ENCODE data around the gene BMP2K.

GRCh38 chr4:78758085-78758484 lies 18.1 kb upstream of the BMP2K start:
- no peak for TF ChIP-seq SUZ12 (IDR thresholded peaks at IDR 0.05; ENCODE audit: low read length)
- no peak for TF ChIP-seq USF2 (IDR thresholded peaks at IDR 0.05; ENCODE audit: low read length)
- TF ChIP-seq EP300 (IDR thresholded peaks at IDR 0.05; ENCODE audit: borderline replicate concordance in 1 of 2, low read depth in 2 of 2, low read length in 2 of 2) = no peak
- no peak for TF ChIP-seq POU5F1 (IDR thresholded peaks at IDR 0.05; ENCODE audit: low read depth, low read length)
- TF ChIP-seq RAD21 (IDR thresholded peaks at IDR 0.05 in 1 of 2, conservative IDR thresholded peaks at IDR 0.05 in 1 of 2; ENCODE audit: low read depth in 2 of 2, low read length in 2 of 2) = no peak
- no peak for TF ChIP-seq SRF (IDR thresholded peaks at IDR 0.05; ENCODE audit: low read depth, low read length)
- no peak for TF ChIP-seq POLR2AphosphoS5 (IDR thresholded peaks at IDR 0.05; ENCODE audit: low read depth, low read length)
- TF ChIP-seq, protein P1, sequence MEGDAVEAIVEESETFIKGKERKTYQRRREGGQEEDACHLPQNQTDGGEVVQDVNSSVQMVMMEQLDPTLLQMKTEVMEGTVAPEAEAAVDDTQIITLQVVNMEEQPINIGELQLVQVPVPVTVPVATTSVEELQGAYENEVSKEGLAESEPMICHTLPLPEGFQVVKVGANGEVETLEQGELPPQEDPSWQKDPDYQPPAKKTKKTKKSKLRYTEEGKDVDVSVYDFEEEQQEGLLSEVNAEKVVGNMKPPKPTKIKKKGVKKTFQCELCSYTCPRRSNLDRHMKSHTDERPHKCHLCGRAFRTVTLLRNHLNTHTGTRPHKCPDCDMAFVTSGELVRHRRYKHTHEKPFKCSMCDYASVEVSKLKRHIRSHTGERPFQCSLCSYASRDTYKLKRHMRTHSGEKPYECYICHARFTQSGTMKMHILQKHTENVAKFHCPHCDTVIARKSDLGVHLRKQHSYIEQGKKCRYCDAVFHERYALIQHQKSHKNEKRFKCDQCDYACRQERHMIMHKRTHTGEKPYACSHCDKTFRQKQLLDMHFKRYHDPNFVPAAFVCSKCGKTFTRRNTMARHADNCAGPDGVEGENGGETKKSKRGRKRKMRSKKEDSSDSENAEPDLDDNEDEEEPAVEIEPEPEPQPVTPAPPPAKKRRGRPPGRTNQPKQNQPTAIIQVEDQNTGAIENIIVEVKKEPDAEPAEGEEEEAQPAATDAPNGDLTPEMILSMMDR (IDR thresholded peaks at IDR 0.05; ENCODE audit: control extremely low read depth in 1 of 3, insufficient read depth in 1 of 3, low read depth in 1 of 3, low read length in 3 of 3) = no peak
- no peak for TF ChIP-seq POLR2A (IDR thresholded peaks at IDR 0.05; ENCODE audit: control extremely low read depth in 1 of 2, low read depth in 2 of 2, low read length in 2 of 2)
- no peak for TF ChIP-seq TBP (IDR thresholded peaks at IDR 0.05; ENCODE audit: low read depth, low read length)
- TF ChIP-seq JUND (IDR thresholded peaks at IDR 0.05; ENCODE audit: low read length) = no peak
- TF ChIP-seq ZNF274 (IDR thresholded peaks at IDR 0.05; ENCODE audit: borderline replicate concordance, extremely low read depth, low read length) = no peak
